Measurements from ENCODE around the gene WWOX.

Gene WWOX

DNA sequence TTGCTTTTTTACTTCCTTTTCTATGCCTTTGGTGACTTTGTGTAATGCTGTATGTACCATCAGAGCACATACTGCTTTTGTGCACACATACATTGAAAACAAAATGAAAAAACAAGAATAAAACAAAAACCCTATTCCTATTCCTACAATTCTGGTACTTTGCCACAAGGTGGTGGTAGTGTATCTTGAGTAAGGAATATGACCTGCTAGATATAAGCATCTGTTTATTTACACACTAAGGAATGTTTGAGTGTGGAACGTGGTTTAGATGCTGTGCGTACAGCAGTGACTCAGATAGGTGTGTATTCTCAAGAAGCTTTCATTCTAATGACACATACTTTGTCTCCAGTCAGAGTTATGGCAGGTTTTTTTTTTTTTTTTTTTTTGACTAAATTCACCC, 606.2 kb downstream of the WWOX start:
- no peak for DNase-seq

DNA sequence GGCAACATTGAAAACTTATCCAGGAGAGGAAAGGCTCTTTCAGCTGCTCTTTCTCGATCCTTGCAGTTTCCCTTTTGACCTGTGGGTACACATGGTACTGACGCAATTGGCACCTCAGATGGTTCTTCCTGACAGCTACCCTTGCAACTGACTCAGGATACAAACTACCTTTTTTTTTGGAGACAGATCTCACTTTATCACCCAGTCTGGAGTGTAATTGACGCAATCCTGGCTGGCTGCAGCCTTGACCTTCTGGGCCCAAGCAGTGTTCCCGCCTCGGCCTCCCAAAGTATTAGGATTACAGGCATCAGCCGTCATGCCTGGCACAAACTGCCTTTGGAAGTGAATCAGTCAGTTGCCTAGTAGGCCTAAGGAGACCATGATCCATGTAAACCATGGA, 607.2 kb downstream of the WWOX start:
- no peak for DNase-seq

DNA sequence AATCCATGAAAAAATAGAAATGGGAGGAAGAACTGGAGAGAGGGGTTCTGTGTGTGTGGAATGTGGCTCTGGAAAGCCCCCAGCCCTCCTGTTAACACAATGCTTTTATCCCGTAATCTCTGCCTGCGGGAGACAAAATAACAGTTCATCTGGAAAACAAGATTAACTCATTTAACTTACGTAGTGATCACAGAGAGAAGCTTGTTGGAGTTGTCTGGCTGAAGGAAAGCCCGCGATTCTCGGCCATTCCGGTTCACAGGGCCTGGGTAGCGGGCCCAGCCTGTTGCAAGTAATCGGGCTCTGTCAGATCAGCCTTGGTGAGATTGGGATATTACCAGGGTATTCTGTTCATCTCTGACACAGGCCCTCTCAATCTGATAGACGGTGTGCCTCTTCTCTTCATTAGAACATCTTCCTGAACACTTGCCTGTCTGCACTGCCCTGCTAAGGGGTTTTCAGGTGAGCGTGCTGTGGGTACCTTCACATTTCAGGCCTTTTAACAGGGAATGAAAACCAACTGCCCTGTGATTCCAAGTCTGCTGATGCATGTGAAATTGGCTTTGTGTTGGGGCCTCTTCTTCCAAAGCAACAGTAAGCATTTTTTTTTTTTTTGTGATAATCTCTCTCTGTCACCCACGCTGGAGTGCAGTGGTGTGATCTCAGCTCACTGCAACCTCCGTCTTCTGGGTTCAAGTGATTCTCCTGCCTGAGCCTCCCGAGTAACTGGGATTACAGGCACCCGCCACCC, 609.9 kb downstream of the WWOX start:
- no peak for DNase-seq

DNA sequence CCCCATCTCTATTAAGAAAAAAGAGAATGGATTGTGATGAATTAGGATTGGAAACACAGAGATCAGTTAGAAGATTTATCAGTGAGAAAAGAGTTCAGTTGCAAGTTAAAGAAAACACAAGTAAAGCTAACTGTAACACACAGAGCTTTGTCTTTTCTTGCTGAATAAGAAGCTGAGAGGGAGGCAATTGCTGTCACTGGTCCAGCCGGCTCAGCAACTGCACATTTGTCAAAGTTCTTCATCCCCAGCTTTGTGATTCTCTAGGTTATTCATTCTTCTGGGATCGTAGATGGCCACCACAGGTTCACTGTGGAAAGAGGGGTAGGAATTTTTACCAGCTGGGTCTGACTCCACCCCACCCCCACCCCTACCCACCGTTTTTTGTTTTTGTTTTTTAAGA, 615.7 kb downstream of the WWOX start:
- DNase-seq: no peak

DNA sequence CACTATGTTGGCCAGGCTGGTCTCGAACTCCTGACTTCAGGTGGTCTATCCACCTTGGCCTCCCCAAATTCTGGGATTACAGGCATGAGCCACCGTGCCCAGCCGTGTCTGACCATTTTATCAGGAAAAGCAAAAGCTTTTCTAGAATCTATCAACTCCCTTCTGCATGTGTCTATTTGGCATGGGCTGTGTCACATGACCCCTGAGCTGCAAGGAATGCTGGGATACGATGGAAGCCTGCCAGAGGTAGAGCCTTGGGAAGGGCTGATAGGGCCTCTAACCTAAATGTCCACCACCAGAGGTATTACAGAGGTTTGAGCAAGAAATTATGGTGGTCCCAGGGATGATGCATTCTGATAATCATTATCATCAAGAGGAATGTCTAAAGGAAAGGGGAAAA, 616.2 kb downstream of the WWOX start:
- no peak for DNase-seq

DNA sequence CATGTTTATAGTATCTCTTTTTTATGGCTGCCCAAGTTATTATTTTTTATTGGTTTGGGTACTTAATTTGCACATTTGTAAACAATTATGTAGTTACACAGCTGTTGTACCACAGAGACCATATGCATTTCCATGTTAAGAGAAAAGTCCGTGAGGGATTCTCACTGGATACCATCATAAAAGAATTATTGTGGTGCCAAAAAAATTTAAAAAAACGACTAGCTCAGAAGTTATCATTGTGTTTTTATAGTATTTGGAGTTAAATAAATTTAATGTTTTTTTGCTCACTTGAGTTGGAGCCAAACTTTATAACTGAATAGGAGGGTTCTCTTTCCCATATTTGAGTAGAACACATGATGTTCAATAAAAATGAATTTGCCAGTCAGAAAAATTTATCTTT, 618.7 kb downstream of the WWOX start:
- DNase-seq: no peak

DNA sequence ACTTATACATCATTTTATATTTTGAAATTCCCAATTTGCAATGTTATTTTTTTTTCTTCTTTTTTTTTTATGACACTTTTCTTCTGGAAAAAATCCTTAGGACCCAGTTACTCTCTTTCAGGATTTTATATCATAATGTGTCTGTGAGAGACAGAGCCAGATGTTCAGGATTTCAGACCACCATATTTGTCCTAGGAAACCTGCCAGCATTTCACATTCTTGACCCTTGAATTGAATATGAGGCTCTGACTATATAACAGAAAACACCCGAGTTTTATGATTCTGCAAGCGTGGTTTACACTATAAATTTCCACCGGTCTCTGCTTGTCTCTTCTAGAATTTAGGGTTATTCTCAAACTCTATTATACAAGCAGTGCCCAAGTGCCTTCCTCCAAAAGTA, 621.0 kb downstream of the WWOX start:
- peak in 1 of 2 experiments; percentile 8 for DNase-seq

DNA sequence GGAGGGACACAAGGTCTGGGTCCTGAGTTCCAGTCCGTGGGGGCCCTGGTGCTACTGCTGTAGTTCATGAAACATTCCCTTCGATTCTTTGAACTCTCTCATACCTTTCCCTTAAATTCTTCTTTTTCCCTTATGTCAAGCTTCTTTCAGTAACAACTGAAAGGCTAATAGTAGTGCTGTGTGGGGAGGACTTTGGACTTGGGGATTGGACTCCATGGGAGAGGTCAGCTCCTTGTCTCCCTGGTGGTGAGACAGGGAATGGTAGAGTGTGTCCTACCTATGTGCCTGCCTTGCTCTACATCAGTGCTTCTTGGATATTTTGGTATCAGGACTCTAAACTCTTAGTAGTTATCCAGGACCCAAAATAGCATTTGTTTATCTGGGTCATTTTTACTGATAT, 628.1 kb downstream of the WWOX start:
- DNase-seq: no peak

DNA sequence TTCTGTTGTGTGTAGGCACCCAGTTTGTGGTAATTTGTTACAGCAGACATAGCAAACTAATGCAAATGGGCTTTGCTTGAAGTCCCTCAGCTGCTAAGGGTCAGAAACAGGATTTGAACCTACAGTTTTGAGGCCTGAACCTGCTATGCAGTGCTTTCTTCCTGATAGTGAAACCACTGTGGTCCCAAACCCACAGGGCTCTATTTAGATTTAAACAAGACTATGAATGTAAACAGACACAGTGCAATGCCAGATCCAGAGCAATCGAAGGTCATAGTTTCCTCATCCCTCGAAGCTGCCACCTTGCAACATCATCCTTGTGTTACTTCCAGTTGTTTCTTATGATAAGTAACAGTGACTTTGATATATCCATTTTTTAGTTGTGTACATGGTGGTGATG, 630.2 kb downstream of the WWOX start:
- DNase-seq: no peak

DNA sequence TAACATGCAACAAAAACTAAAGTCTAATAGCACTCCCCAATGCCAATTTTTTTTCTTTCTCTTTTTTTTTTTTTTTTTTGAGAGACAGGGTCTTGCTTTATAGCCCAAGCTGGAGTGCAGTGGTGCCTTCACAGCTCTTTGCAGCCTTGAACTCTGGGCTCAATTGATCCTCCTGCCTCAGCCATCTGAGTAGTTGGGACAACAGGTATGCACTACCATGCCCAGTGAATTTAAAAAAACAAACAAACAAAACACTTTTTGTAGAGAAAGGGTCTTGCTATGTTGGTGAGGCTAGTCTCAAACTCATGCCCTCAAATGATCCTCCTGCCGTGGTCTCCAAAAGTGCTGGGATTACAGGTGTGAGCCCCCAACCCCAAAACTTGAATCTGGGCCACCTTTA, 632.3 kb downstream of the WWOX start:
- no peak for DNase-seq

DNA sequence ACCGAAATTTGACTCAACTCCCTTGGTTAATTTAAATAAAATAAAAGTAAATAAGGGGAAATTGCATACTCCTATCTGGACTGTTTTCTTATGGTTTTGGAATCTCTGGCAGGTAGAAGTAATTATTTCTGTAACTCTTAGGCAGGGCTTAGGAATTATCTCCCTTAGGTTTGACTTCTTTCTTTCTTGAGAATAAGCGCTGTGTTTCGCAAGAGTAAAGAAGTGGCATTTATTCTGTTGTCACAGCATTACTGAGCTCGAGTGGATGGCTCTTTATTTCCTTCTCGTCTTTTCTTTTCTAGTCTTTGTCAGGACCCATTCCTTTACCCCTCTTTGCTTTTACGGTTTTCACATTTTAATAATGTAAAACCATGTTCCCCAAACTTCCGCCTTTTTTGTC, 633.2 kb downstream of the WWOX start:
- DNase-seq: no peak

DNA sequence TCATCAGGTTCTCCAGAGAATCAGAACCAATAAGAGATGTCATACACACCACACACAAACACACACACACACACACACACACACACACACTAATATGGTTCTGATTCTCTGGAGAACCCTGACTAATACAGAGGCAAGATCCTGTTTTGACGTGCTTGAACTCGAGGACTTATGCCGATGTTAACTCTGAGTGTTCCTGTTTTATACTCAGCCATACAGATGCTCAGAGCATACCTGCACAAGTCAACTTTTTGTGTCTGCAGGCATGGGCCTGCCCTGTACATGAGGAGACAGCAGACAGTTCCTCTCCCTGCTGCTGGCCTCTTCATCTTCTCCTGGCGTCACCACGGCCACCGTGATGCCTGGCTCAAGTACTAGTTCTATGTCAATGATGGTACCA, 635.9 kb downstream of the WWOX start:
- DNase-seq: no peak

DNA sequence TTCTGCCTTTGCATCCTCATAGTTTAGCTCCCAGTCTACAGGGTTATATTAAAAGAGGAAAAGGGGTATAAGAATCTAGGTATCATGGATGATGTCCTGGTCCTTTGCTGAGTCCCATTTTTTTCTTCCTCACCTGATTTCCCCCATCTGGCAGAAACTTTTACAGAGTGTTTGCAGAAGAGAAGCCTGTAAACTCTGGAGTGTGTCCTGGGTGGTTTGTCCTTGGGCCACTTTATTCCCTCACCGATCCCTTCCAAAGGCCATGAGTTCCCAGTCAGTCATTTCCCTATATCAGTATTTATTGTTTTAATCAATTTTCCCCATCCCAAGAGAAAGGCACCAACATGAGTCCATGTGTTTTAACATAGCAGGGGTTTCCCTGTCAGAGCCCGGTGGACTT, 638.2 kb downstream of the WWOX start:
- no peak for DNase-seq

DNA sequence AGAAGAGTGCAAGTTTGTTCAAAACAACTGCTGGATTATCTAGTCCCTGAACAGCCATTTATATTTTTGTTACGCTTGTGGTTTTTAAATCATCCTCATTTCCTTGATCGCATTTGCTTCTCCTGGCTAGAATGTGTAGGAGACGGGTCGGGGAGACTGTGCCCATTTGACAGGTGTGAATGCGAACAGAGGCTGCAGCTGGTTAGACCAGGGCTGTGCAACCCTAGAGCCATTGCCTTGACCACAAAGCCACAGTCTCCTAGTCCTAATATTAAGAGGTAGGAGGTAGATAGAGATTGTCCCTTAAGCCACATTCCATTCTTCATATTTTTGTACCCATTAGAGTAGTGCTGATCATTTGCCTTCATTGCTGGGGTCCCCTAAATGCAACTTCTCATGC, 639.1 kb downstream of the WWOX start:
- DNase-seq: no peak

DNA sequence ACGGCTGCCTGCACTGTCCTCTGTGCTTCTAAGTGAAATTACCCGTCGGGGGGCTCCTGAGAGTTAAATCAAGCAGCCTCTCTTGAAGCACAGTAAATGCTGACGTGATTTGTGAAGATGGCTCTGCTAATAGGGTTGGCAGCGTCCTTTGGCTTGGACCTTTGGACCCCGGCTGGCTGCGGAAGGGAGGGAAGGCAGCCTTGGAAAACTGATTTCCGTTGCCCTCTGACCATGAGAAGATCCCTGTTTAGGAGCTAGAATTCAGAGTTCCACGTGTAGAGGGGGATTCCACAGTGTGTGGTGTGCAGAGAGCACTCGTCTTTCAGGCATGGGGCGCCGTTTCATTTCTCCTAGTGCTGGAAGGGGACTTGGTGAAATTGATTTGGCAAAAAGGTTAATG, 640.8 kb downstream of the WWOX start:
- DNase-seq: no peak

DNA sequence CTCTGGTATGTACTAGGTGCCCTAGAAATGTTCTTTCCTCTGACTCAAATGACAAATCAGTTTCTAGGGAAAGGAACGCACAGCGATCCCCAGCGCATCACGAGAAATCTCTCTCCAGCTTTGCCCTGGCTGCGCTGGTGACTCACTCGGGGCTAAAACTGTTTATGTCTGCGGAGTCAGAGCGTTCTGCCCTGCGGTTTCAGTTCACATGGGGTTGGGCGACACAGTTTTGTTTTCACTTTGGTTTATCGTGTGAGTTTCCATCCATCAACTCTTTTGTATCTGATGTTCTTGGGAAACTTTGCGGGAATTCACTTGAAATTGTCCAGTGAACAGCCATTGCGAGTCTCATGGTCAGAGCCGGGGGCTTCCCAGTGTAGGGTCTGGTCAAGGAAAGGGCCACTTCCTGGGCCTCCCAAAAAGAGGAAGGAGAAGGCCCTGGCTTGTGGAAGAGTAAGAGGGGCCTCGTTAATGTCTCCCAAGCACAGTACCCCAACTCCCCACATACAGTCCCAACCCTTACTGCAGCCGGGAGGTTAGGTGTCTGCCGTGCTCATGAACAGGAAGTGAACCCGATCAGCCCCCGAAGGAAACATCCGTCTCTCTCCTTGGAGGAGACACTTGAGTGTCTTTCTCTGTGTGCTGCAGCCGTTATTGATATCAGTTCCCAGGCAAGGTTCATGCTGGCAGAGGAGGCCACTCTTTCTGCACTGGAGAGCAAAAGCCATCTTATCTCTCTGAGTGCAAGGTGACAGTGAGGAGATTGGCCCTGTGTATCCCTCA, 643.2 kb downstream of the WWOX start:
- DNase-seq: no peak

DNA sequence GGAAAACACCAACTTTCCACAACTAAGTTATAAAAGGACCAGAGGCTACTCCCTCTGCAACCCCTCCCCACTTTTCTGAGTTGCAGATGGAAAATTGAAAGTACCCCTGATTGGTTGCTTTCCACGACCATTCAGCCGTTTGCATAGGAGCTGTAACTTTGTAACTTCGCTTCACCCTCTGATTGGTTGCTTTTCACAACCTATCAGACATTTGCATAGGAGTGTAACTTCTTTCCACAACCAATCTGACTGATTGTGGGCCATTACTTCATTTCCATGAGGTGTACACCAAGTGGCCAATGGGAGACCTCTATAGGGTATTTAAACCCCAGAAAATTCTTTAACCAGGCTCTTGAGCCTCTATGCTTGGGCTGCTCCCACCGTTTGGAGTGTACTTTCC, 644.1 kb downstream of the WWOX start:
- DNase-seq: no peak

DNA sequence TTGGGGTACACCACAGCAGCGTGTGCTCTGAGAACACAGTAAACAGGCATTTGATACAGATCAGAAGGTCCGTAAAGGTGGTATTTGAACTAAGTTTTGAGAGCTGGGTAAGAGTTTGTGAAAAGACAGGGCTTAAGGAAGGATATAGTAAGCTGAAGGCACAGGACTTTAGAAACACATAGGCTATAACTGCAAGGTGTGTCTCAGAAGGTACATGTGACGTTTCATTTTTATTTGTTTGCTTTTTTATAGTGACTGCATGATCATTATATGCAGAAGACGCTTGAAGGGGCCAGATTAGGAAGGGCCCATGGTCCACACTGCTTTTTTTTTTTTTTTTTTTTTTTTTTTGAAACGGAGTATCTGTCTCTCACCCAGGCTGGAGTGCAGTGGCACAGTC, 644.6 kb downstream of the WWOX start:
- DNase-seq: no peak

DNA sequence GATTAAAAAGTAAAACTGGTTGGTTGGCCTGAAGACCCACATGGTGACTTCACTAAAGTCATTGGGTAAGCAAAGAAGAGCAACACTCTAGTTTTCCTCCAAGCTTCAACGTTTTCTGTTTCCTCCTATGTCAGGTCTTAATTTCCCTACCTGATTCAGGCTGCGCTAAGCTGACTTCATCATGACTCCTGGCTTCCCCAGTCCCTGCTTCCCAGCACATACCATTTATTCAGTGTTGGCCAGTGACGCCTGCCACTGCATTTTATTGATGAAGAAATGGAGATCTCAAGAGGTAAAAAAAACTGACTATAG, 645.3 kb downstream of the WWOX start:
- no peak for DNase-seq

DNA sequence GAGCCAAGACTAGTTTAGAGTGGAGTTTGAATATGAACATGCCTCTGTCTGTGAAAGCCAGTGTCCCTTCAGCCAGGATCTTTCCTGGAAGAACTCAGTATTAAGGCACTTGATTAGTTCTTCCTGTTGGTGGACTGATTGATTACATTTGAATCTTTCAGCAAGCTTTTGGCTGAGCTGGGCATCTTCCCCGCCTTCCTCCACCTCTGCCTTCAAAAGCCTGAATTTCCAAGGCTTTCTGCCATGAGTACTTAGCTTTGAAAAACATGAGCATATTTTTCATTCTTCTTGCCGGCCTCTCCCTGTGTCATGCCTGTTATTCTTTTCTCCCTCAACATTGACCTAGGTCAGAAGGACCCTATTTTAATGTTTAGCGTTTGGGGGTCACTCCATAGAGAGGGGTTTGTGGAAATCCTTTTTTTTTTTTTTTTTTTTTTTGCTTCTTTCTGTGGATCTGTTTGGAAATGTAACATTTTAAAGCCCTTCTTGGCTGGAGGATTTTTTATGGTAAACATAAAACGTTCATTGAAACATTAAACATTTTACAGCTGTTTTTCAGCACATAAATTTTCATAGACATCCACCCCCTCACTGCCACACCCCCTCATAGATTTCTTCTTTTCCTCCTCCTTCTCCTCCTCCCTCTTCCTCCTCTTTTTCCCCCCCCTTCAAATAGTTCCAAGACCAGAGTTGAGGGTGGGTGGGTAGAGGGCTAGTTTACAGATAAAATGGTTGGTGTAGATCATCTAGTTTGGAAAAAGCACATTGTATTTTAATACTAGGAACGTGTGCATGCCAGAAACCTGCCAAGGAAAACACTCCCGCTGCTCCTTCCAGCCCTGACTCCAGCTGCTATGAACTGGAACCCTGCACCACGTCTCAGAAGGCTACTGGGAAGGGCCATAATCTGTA, 645.9 kb downstream of the WWOX start:
- no peak for DNase-seq

DNA sequence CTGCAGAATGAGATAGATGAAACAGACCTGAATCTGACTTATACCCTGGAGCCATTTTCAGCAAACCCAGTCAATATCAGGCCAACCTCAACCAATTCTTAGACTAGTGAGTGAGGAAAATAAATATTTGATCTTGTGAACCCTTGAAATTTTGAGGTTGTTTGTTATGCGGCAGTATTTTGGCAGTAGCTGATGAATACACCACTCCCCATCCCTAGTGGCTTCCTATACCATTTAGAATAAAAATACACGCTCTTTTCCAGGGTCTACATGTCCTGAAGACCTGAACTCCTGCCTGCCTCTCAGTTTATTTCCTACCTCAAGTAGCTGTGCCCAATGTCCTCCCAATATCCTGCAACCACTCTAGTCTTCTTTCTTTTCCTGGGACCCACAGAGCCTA, 647.3 kb downstream of the WWOX start:
- DNase-seq: no peak

DNA sequence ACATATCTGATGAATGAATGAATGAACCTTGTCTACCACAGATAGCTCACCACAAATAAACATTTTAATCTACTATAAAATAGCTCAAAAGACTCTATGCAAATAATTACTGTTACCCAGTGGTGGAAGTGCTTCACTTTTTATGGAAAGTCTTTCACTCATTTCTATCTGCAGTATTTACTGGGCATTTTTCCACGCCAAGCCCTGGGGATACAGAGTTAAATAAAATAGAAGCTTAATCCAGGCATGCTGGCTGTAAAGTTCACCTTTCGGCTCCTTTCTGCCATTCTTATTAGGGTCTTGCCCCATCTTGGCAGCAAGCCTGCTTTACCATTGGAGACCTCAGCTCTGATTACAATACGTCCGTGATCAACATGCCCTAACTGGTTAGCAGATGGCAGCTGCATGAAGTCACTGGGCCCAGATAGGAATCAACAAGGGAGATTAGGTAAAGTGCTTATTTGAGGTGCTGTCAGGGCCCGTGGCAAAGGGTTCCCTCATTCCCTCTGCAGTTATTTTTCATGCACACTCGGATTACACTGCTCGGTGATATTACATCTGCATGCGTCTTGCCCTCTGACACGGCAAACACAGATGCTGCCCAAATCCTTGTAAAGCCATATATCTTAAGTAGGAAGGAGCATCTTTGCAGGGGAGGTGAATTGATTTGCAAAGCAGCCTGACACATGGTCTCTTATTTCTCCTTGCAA, 648.9 kb downstream of the WWOX start:
- DNase-seq: peak; percentile 99

DNA sequence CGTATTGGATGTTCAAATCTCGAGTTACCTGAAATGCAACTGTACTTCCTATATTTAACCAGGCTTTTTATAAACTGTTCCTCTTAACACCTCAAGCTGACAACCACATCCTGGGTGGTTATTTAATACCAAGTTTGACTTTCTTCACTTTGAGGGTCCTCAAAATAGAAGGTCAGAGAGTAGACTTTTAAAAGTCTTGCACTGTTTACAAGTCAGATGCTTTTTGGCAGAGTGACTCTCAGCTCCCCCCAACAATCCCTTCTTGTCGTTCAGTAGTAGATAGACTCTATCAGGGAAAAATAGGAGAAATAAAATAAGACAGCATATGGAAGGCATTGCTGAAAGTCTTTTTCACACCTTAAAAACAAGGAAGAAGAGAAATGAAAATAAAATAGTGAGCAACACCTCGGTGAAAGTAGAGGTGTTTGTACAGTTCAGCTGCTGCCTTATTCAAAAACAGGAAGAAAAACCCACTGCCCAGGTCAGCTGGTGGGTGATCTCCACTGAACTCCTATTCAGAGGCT, 650.4 kb downstream of the WWOX start:
- no peak for DNase-seq

All from NCI-H524 (cell line).